Panc1 (cell line): ENCODE results near the gene IGF2R.

ENCODE experiments used
- CTCF ChIP-seq: fragments of 450-650 bp; IDR thresholded peaks from 2 replicates; pipeline ENCODE4 v1.5.1; 2017; ENCODE audit warnings: mild to moderate bottlenecking
- POLR2AphosphoS5 ChIP-seq: IDR thresholded peaks from 2 replicates; pipeline ENCODE4 v1.6.1; 2012; ENCODE audit warnings: mild to moderate bottlenecking, low read depth, low read length, moderate library complexity
- REST ChIP-seq, 2 experiments: IDR thresholded peaks; 2 replicates each; pipeline ENCODE4 v1.6.1; 2011 to 2012; ENCODE audit warnings: low read depth in 2 of 2, control low read depth in 1 of 2, low read length in 1 of 2, mild to moderate bottlenecking in 1 of 2, moderate library complexity in 1 of 2; ENCODE audit not compliant: insufficient read depth in 1 of 2
- SIN3A ChIP-seq: IDR thresholded peaks from 2 replicates; pipeline ENCODE4 v1.6.1; 2012; ENCODE audit warnings: low read depth, mild to moderate bottlenecking, low read length, moderate library complexity, borderline replicate concordance; ENCODE audit not compliant: insufficient read depth

- TF ChIP-seq CTCF = no peak
- TF ChIP-seq REST (IDR thresholded peaks at IDR 0.05; ENCODE audit: insufficient read depth in 1 of 2, low read depth in 2 of 2, low read length in 1 of 2) = no peak
- TF ChIP-seq POLR2AphosphoS5 = no peak
- TF ChIP-seq SIN3A = no peak
These were observed 123.7 kb downstream of the IGF2R start for GRCh38 chr6:160092602-160093001.
